ENCODE results near the gene SAMSN1.

The SAMSN1 gene

DNA sequence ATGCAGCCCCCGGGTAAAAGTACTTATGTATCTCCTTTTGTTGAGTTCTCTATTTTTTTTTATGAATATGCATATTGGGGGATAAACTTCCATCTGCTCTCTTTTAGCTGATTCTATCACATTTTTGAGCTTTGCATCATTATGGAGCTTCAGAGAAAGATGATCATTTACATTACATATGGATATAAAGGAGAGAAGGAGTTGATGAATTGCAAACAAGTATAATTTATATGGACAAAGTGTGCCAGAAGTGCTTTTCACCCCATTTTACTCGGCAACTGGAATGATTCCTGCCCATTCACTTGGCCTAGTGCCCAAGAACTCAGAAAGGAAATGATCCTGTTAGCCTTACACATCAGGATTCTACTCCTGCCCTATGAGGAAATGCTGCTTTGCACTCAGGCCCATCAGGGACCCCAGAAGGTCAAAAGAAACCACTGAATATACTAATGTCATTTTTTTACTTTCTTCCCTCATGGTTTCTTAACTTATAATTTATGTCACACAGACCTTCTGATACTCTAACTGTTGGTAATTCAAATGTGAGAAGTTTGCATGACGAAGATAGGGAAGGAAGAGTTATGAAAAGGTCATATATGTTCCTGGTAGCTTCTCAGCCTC, 65.6 kb downstream of the SAMSN1 start:
- in situ Hi-C loops (cut with HindIII; ENCODE audit: low pct_ligation_motif_present, low sequenced_read_pairs) = no loop called here
- DNase-seq = no peak
- Histone ChIP-seq H3K27ac (no peak overlapping the region), H3K4me3 (ENCODE audit: low read depth, low read length) (no peak overlapping the region), H3K27me3 (replicated peaks) (no peaks in the 10 kb centered on the region), H3K36me3 (replicated peaks) (no peaks in the 10 kb centered on the region)
- TF ChIP-seq, protein P1, sequence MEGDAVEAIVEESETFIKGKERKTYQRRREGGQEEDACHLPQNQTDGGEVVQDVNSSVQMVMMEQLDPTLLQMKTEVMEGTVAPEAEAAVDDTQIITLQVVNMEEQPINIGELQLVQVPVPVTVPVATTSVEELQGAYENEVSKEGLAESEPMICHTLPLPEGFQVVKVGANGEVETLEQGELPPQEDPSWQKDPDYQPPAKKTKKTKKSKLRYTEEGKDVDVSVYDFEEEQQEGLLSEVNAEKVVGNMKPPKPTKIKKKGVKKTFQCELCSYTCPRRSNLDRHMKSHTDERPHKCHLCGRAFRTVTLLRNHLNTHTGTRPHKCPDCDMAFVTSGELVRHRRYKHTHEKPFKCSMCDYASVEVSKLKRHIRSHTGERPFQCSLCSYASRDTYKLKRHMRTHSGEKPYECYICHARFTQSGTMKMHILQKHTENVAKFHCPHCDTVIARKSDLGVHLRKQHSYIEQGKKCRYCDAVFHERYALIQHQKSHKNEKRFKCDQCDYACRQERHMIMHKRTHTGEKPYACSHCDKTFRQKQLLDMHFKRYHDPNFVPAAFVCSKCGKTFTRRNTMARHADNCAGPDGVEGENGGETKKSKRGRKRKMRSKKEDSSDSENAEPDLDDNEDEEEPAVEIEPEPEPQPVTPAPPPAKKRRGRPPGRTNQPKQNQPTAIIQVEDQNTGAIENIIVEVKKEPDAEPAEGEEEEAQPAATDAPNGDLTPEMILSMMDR (IDR thresholded peaks at IDR 0.05; ENCODE audit: low read depth, low read length, missing control alignments) = no peak

DNA sequence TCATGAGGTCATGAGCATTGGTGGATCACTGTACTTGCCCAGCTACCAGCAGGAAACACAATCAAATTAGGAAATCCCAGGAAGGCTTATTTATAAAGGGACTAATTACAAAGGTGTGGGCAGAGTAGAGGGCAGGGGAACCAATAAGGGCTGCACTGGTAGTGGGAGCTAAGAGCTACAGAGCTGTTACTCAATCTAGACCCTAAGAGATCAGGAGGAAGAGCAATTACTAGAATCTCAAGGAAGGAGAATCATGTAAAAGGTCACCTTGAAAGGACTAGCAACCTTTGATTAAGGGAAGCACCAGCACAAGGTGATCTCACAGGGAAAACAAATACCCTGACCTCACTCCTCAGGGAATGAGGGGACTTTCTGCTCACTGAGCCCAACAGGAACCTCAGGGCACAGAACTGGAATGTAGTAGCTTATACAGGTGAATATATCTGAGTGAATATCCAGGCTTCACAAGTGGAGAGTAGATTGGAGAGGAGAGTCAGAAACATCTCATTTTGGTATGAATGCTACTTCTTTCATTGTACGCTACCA, 66.8 kb downstream of the SAMSN1 start:
- TF ChIP-seq, protein P1 (IDR thresholded peaks at IDR 0.05; ENCODE audit: low read depth, low read length, missing control alignments) = no peak
- no peaks in the 10 kb centered on the region for H3K36me3 ChIP-seq (replicated peaks)
- H3K27ac ChIP-seq = no peak overlapping the region
- in situ Hi-C loops (cut with HindIII; ENCODE audit: low pct_ligation_motif_present, low sequenced_read_pairs) = no loop called here
- H3K4me3 ChIP-seq (ENCODE audit: low read depth, low read length) = no peak overlapping the region
- no peak for DNase-seq
- H3K27me3 ChIP-seq (replicated peaks) = no peaks in the 10 kb centered on the region

DNA sequence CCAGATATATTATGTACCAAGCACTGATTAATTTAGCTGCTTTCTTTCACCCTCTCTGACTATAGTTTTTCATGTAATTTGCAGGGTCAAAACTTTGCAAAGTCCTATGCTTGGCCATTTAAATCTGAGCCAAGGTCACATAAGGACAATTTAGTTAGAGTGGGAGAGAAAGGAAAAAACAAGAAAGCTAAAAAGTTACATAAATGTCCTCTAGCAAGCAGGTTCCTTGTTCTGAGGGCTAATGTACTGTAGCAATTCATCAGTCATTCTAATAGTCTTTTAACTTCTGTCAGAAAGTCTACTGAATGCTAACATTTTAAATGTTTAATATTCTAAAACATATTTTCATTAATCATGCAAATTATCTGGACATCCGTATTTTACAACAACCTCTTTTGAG, 68.3 kb downstream of the SAMSN1 start:
- H3K36me3 ChIP-seq (replicated peaks) = no peaks in the 10 kb centered on the region
- no peak for DNase-seq
- H3K27ac ChIP-seq = no peak overlapping the region
- no peaks in the 10 kb centered on the region for H3K27me3 ChIP-seq (replicated peaks)
- in situ Hi-C loops (cut with HindIII; ENCODE audit: low pct_ligation_motif_present, low sequenced_read_pairs) = no loop called here
- H3K4me3 ChIP-seq (ENCODE audit: low read depth, low read length) = no peak overlapping the region
- TF ChIP-seq, protein P1 (IDR thresholded peaks at IDR 0.05; ENCODE audit: low read depth, low read length, missing control alignments) = no peak

DNA sequence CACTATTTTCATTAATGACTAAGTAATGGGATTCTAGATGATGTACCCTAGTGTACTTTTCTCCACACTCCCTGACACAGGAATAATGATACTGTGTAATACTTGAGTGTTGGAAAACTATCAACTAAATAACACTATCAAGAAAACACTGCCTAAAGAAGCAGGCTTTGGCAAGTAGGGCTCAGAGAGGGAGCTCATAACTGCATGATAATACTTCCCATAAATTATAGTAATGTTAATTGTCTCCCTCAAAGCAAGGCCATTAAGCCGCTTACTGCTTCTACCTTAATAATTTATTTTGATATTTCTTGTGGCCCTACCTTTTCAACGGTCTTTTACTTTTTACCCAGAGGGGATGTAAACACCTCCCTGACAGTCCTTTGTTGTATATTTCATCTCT, 69.0 kb downstream of the SAMSN1 start:
- Histone ChIP-seq H3K27ac (no peak overlapping the region), H3K36me3 (replicated peaks) (no peaks in the 10 kb centered on the region), H3K27me3 (replicated peaks) (no peaks in the 10 kb centered on the region), H3K4me3 (ENCODE audit: low read depth, low read length) (no peak overlapping the region)
- TF ChIP-seq, protein P1 (IDR thresholded peaks at IDR 0.05; ENCODE audit: low read depth, low read length, missing control alignments) = no peak
- DNase-seq = no peak
- in situ Hi-C loops (cut with HindIII; ENCODE audit: low pct_ligation_motif_present, low sequenced_read_pairs) = no loop called here

DNA sequence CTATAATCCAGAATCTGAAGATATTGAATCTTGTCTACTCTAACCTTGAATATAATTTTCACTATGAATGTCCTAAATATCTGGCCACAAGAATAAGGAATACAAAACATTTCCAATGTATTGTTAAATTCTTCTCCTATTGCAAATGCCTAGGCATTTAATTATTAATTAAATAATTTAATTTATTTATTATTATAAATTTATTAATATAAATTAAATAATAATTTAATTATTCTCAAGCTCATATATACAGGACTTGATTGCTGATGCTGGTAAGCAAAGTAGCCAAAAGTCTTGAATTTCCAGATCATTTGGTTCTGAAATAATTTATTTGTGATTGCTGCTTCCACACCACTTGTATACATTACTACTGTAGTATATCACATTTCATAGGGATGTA, 71.1 kb downstream of the SAMSN1 start:
- H3K27me3 ChIP-seq (replicated peaks) = no peaks in the 10 kb centered on the region
- TF ChIP-seq, protein P1 (IDR thresholded peaks at IDR 0.05; ENCODE audit: low read depth, low read length, missing control alignments) = no peak
- in situ Hi-C loops (cut with HindIII; ENCODE audit: low pct_ligation_motif_present, low sequenced_read_pairs) = no loop called here
- H3K27ac ChIP-seq = no peak overlapping the region
- H3K36me3 ChIP-seq (replicated peaks) = no peaks in the 10 kb centered on the region
- no peak for DNase-seq
- no peak overlapping the region for H3K4me3 ChIP-seq (ENCODE audit: low read depth, low read length)

DNA sequence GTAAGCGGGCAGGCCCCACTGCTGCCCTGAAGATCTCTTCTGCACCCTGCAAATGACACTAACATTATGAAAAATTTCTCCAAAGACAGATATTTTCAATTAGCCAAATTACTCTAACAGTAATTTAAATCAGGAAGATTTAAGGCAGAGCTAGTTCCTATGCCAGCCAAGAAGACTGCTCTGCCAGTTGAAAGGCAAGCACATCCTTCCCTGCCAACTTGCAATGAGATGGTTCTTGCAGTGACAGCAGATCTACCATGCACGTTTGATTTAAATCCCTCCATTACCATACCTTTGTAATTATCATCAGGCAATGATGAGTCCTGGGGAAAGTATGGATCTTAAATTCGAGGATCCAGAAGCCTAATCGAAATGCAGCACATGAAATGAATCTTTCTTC, 76.5 kb downstream of the SAMSN1 start:
- Histone ChIP-seq H3K36me3 (replicated peaks) (no peaks in the 10 kb centered on the region), H3K27ac (no peak overlapping the region), H3K27me3 (replicated peaks) (no peaks in the 10 kb centered on the region), H3K4me3 (ENCODE audit: low read depth, low read length) (no peak overlapping the region)
- TF ChIP-seq, protein P1 (IDR thresholded peaks at IDR 0.05; ENCODE audit: low read depth, low read length, missing control alignments) = no peak
- no peak for DNase-seq
- in situ Hi-C loops (cut with HindIII; ENCODE audit: low pct_ligation_motif_present, low sequenced_read_pairs) = no loop called here
